HG02610 (cell line): ENCODE data around the gene LRRTM3.

Experiments used
- ATAC-seq: cut with Tn5 transposase; IDR thresholded peaks from one replicate; pipeline ENCODE4 v1.9.1; 2021; ENCODE audit warnings: mild to moderate bottlenecking, moderate library complexity; ENCODE audit not compliant: unreplicated experiment

Gene LRRTM3

DNA sequence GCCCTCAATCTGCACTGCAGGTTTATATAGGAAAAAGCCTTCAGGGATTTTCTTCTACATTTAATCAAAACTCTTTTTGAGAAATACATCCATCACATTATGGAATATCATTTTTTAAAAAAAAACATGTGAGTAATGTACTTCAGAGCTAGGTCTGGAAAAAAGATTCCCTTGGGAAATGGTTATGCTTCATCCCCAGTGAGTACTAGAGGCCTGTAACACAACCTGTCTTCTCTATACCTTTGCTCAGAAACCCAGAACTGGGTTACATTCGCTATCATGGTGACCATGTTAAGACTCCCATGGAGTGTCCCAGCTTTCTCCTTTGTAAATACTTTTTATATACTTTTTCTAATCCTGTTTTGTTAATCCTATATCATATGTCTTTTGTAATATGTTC is 186.9 kb downstream of the LRRTM3 start:
- ATAC-seq, result no peak

DNA sequence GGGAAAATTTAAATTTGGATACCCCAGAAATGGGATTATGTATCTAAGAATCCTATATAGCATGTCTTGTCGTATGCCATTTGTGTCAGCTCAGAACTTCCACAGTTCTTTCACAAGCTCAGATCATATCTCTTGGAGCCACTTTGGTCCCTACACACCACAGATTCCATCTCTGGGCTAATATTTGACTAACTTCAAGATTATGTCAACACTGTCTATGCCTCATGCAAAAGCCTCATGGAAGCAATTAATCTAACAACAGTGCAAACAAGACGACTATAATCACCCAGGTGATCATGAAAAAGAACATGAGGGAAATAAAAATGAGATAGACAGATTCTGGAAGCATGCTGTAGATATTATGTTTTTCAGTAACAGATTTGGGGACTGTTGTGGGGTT is 189.1 kb downstream of the LRRTM3 start:
- no peak for ATAC-seq

DNA sequence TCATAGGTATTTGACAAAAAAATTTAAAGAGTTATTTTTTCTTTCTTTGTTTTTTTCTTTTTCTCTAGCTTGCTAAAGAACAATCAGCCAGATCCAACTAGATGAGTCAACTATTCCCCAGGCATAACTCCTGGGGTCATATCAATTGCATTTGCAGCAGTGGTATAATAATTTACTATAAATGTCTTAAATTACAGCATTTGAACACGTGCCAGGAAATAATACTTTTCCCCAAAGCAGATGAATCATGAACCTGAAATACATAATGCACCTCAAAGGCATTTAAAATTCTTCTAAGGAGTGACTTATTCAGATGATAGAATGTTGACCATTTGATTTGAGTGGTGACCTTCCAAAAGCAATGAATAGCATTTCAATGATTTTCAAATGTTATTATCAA is 190.1 kb downstream of the LRRTM3 start:
- ATAC-seq, result no peak

DNA sequence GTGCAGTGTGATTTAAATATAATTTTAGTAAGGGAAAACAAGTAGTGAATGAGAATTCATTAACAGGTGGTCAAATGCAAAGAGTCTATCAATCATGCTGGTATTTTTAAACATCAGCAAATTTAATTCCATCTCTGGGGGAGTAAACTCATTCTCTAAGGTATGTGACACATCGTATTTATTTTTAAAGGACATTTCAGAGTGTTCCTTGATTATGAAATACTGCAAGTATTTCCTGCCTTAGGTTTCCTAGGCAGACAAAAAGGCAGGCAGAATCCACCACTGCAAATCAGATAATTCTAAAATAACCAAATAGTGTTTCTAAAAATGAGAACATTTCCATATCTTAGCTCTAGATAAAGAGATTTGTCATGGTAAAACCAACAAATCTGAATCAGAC is 193.8 kb downstream of the LRRTM3 start:
- no peak for ATAC-seq

DNA sequence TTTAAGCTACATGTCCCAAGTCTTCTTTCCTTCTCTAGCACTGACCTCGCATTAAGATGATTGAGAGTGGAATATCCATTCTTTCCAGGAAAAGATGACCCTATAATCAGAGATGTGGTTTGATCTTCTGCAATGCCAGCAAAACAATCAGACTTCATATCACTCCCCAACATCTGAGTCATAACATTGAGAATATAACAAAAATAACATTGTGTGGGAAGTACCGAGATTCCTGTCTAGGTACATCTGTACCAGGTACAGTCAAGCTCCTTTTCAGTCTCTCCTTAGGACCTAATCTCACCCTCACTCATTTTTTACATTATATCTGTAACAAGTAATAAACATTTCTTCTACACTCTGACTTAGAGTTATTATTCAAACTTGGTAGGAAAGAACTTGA is 201.6 kb downstream of the LRRTM3 start:
- ATAC-seq, result no peak

DNA sequence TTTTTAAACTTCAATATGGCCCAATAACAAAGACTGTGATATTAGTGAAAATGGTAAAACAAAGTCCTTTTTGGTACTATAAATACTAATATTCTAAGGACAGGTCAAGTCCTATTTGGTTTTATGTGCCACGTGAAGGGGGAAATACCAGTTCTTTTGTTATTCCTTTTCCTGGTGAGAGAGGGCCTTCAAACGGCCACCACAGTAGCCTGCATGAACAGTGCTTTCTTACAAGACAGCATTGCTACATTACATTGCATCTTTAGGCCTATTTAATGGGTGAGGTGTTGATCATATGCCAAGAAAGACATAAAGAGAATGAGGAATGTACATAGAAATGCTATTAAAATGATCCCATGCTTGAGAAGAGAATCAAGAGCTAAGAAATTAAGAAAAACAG is 214.8 kb downstream of the LRRTM3 start:
- no peak for ATAC-seq

DNA sequence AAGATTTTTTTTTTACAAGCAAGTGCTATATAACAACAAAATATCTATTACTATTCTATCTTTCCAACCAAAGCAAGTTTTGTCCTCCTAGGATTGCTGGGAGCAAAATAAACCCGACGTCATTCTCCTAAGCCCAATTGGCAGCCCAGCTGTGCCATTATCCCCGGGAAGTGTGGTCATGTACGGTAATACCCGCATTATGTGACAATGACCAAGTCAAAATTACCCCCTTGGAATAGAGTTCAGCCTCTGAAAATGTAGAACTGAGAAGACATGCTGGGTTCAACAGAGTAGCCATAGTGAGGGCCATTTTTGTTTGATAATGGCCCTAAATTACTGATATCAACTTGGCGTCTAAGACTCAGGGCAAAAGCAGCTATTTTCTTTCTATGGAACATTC is 215.5 kb downstream of the LRRTM3 start:
- ATAC-seq, result no peak

DNA sequence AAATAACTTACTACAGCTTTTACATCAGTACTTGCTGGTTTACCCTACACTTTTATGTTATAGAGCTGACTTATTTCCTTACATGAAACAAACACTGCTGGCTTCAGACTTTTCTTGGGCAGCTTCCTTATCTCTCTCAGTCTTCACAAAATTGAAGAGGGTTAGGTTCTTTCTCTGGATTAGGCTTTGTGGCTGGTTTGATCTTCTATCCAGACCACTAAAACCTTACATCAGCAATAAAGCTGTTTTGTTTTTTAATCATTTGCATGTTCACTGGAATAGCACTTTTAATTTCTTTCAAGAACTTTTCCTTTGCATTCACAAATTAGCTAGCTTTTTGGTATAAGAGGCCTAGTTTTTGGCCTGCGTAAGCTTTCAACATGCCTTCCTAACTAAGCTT is 218.7 kb downstream of the LRRTM3 start:
- ATAC-seq, result no peak
